Esophagus squamous epithelium (tissue), 4 donors: ENCODE measurements around the gene SEMA4D.

ENCODE experiments used
- POLR2A ChIP-seq, 4 donors: fragments of 450-650 bp; IDR thresholded peaks; one replicate each; pipeline ENCODE4 v1.6.1; 2017; ENCODE audit warnings: antibody characterized with exemption in 4 of 4, mild to moderate bottlenecking in 4 of 4, moderate library complexity in 3 of 4
- TF ChIP-seq, protein P1 (sequence below), 6 experiments: fragments of 450-650 bp in 4 of 6; fragments of 200-600 bp in 2 of 6; sonication (generic) in 2 of 6; IDR thresholded peaks; one replicate each; pipeline ENCODE4 v1.5.1; 2016 to 2019; ENCODE audit warnings: antibody characterized with exemption in 6 of 6, mild to moderate bottlenecking in 4 of 6, moderate library complexity in 4 of 6

DNA sequence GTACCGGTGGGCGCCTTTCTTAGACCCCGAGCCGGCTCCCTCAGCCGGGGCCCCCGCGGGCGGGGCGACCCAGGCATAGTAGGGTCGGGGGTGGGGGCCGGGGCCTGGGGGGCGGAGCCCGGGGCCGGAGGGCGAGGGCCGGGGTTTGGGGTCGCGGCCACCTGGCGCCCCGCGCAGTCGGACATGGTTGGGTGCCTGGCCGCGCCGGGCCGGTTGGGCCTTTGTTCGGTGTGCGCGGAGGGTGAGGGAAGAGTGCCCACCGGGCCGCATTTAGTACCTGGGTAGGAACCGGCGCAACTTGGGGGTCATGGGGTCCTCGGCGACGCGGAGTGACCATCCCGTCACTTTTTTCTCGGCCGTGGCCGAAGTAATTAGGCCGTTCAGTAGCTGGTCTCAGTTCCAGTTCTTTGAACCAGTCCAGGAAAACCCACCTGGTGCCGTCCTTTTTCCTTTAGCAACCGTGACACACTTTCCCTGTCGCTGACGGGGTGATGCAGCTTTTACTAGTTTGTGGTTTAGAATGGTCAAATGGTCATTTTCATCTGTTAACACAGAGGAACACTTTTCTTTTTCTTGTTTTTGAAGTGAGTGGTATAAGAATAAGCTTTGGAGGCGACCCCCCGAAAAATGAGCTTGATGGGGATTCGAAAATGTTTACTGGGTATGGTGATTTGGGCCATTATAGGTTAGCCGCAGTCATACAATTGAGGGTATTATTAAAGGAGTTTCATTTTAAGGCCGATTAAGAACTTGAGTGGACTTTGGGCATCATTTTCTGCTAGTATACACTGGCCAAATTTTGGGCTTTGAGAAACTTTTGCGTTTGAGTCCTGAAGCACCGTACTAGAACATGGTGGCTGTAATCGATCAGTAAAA, 186.3 kb downstream of the SEMA4D start:
- TF ChIP-seq, protein P1, sequence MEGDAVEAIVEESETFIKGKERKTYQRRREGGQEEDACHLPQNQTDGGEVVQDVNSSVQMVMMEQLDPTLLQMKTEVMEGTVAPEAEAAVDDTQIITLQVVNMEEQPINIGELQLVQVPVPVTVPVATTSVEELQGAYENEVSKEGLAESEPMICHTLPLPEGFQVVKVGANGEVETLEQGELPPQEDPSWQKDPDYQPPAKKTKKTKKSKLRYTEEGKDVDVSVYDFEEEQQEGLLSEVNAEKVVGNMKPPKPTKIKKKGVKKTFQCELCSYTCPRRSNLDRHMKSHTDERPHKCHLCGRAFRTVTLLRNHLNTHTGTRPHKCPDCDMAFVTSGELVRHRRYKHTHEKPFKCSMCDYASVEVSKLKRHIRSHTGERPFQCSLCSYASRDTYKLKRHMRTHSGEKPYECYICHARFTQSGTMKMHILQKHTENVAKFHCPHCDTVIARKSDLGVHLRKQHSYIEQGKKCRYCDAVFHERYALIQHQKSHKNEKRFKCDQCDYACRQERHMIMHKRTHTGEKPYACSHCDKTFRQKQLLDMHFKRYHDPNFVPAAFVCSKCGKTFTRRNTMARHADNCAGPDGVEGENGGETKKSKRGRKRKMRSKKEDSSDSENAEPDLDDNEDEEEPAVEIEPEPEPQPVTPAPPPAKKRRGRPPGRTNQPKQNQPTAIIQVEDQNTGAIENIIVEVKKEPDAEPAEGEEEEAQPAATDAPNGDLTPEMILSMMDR (IDR thresholded peaks at IDR 0.05), result no peak
- no peak for TF ChIP-seq POLR2A (IDR thresholded peaks at IDR 0.05)
